CD14-positive monocyte (primary cell): ENCODE data around the gene CBS. TPM values are rescaled to one million over a fixed set of nuclear protein-coding genes. Genes with fewer than 3 reads are reported as not detected.
"Not testable (repeated sequence)": the region's sequence is repeated elsewhere in the genome, so short reads cannot be mapped to it uniquely, and the experiment has no call there.

Experiments used
- DNase-seq, 3 donors: peaks; one replicate each; pipeline ENCODE4 v3.0.0-alpha.2; 2011 to 2022
- H2AFZ ChIP-seq: 2 replicates; pipeline ENCODE4 v1.6.0; 2012; ENCODE audit warnings: mild to moderate bottlenecking, low read depth, low read length, inconsistent platforms; ENCODE audit not compliant: insufficient read depth, poor library complexity, severe bottlenecking
- H3K27ac ChIP-seq, 2 donors: 1 replicate in 1 of 2; 2 replicates in 1 of 2; pipeline ENCODE4 v1.5.1; 2012 to 2013; ENCODE audit warnings: low read length in 2 of 2, control low read depth in 1 of 2, inconsistent platforms in 1 of 2, low read depth in 1 of 2, mild to moderate bottlenecking in 1 of 2
- H3K27me3 ChIP-seq, 2 donors: one replicate each; pipeline versions ENCODE4 v1.6.0 to v1.6.1; 2011 to 2013; ENCODE audit warnings: low read length in 2 of 2; ENCODE audit not compliant: control insufficient read depth in 2 of 2, insufficient read depth in 2 of 2
- H3K36me3 ChIP-seq, 2 donors: replicated peaks in 1 of 2; 1 replicate in 1 of 2; 2 replicates in 1 of 2; pipeline versions ENCODE4 v1.5.1 to v1.6.1; 2012 to 2013; ENCODE audit warnings: low read length in 2 of 2, control low read depth in 1 of 2, inconsistent platforms in 1 of 2, mild to moderate bottlenecking in 1 of 2; ENCODE audit not compliant: insufficient read depth in 2 of 2, control insufficient read depth in 1 of 2
- H3K4me1 ChIP-seq, 2 donors: 1 replicate in 1 of 2; 2 replicates in 1 of 2; pipeline versions ENCODE4 v1.5.1 to v1.6.1; 2012 to 2013; ENCODE audit warnings: low read length in 2 of 2, control low read depth in 1 of 2, inconsistent platforms in 1 of 2, mild to moderate bottlenecking in 1 of 2, moderate library complexity in 1 of 2; ENCODE audit not compliant: insufficient read depth in 2 of 2, control insufficient read depth in 1 of 2
- H3K4me2 ChIP-seq: replicated peaks from 2 replicates; pipeline ENCODE3; 2012; ENCODE audit warnings: low read length, moderate library complexity, mild to moderate bottlenecking; ENCODE audit not compliant: poor library complexity, severe bottlenecking; ENCODE audit errors: extremely low read depth
- H3K4me3 ChIP-seq, 3 experiments: fragments of 200-600 bp in 1 of 3; sonication (generic) in 1 of 3; replicated peaks in 1 of 3; 1 replicate in 2 of 3; 2 replicates in 1 of 3; pipeline ENCODE4 v1.5.1; 2011 to 2013; ENCODE audit warnings: low read length in 3 of 3, mild to moderate bottlenecking in 3 of 3, control low read depth in 2 of 3, low read depth in 2 of 3, inconsistent platforms in 1 of 3, moderate library complexity in 1 of 3
- H3K79me2 ChIP-seq: 2 replicates; pipeline ENCODE4 v1.6.0; 2012; ENCODE audit warnings: mild to moderate bottlenecking, control low read depth, inconsistent platforms, low read length, moderate library complexity; ENCODE audit not compliant: insufficient read depth
- H3K9ac ChIP-seq: 2 replicates; pipeline ENCODE4 v1.6.0; 2017; ENCODE audit warnings: low read length, mild to moderate bottlenecking; ENCODE audit not compliant: insufficient read depth, poor library complexity, severe bottlenecking
- H3K9me3 ChIP-seq, 2 donors: replicated peaks in 1 of 2; 1 replicate in 1 of 2; 2 replicates in 1 of 2; pipeline versions ENCODE4 v1.5.1 to v1.6.1; 2012 to 2013; ENCODE audit warnings: low read length in 2 of 2, control low read depth in 1 of 2; ENCODE audit not compliant: control insufficient read depth in 1 of 2, insufficient read depth in 1 of 2
- H4K20me1 ChIP-seq: 2 replicates; pipeline ENCODE4 v1.6.0; 2012; ENCODE audit warnings: mild to moderate bottlenecking, low read length, control low read depth, moderate library complexity; ENCODE audit not compliant: insufficient read depth
- H3K27ac Mint-ChIP-seq, 7 donors: one replicate each; pipeline ENCODE4 v1.8.0; 2020; ENCODE audit warnings: mild to moderate bottlenecking in 7 of 7, mixed read lengths in 7 of 7, moderate library complexity in 6 of 7, inconsistent platforms in 2 of 7
- H3K27me3 Mint-ChIP-seq, 3 donors: one replicate each; pipeline ENCODE4 v1.8.0; 2021 to 2022; ENCODE audit warnings: low read depth in 3 of 3, mild to moderate bottlenecking in 3 of 3, mixed read lengths in 3 of 3, moderate library complexity in 3 of 3, inconsistent platforms in 1 of 3
- H3K36me3 Mint-ChIP-seq, 2 donors: one replicate each; pipeline ENCODE4 v1.8.0; 2020; ENCODE audit warnings: mixed read lengths in 2 of 2, inconsistent platforms in 1 of 2, mild to moderate bottlenecking in 1 of 2
- H3K4me1 Mint-ChIP-seq: one replicate; pipeline ENCODE4 v1.8.0; 2020; ENCODE audit warnings: mild to moderate bottlenecking, mixed read lengths
- H3K4me3 Mint-ChIP-seq, 2 donors: one replicate each; pipeline ENCODE4 v1.8.0; 2020; ENCODE audit warnings: mild to moderate bottlenecking in 2 of 2, mixed read lengths in 2 of 2, moderate library complexity in 1 of 2
- H3K9me3 Mint-ChIP-seq, 7 donors: one replicate each; pipeline ENCODE4 v1.8.0; 2020 to 2022; ENCODE audit warnings: mixed read lengths in 7 of 7, mild to moderate bottlenecking in 6 of 7, moderate library complexity in 6 of 7, inconsistent platforms in 2 of 7
- WGBS: methylation state at CpG from one replicate; pipeline ENCODE4 v1.1.5; 2013; ENCODE audit warnings: missing lambda C conversion rate; ENCODE audit not compliant: insufficient coverage; 5-methylcytosine and 5-hydroxymethylcytosine counted together
- intact Hi-C, 2 donors: fragments of 100-400 bp; cut with micrococcal nuclease; formaldehyde crosslinking; loops; one replicate each; pipeline versions ENCODE4 v1.15.0 to v1.15.1; 2023
- polyA plus RNA-seq, 3 donors: library from polyadenylated mRNA; depleted of rRNA in 1 of 3; unstranded in 2 of 3; stranded (reverse) in 1 of 3; fragments of 300-500 nt in 2 of 3; fragments of >200 nt in 1 of 3; fragmentation: Illumina TruSeq in 2 of 3; gene quantifications; 1 replicate in 2 of 3; 2 replicates in 1 of 3; pipeline ENCODE4 v1.2.3, GENCODE V29; 2012 to 2021

The CBS gene
- polyA plus RNA-seq, 3 donors: 0.19 TPM; not detected in 2

- H3K9ac ChIP-seq, H3K4me2 ChIP-seq, H3K9me3 ChIP-seq, H3K27me3 Mint-ChIP-seq, H4K20me1 ChIP-seq, H2AFZ ChIP-seq, H3K27ac Mint-ChIP-seq, H3K9me3 Mint-ChIP-seq, H3K4me3 Mint-ChIP-seq, H3K27me3 ChIP-seq, H3K27ac ChIP-seq, H3K79me2 ChIP-seq, H3K4me1 ChIP-seq, H3K36me3 ChIP-seq, DNase-seq, H3K36me3 Mint-ChIP-seq, H3K4me1 Mint-ChIP-seq, H3K4me3 ChIP-seq, intact Hi-C loops: not testable (repeated sequence)
- no CpG with 5 or more reads among the region's 3 CpGs for WGBS
Observed at GRCh38 chr21:43090947-43091346, 15.3 kb upstream of the CBS start.

- H3K27ac Mint-ChIP-seq, H3K4me1 ChIP-seq, H3K4me3 ChIP-seq, H3K27me3 ChIP-seq, H3K9me3 Mint-ChIP-seq, H3K36me3 Mint-ChIP-seq, H3K79me2 ChIP-seq, H2AFZ ChIP-seq, H3K27ac ChIP-seq, H3K9me3 ChIP-seq, H3K4me2 ChIP-seq, H3K4me3 Mint-ChIP-seq, H3K4me1 Mint-ChIP-seq, H3K36me3 ChIP-seq, intact Hi-C loops, H4K20me1 ChIP-seq, DNase-seq, H3K27me3 Mint-ChIP-seq, H3K9ac ChIP-seq: not testable (repeated sequence)
- WGBS: no CpG with 5 or more reads among the region's 17 CpGs
Observed at GRCh38 chr21:43089463-43089862, 13.8 kb upstream of the CBS start.

GRCh38 chr21:43082587-43083300 lies 7.1 kb upstream of the CBS start:
- H3K36me3 ChIP-seq, H3K79me2 ChIP-seq, H3K4me1 Mint-ChIP-seq, H2AFZ ChIP-seq, H3K4me2 ChIP-seq, H3K9ac ChIP-seq, intact Hi-C loops, H4K20me1 ChIP-seq, H3K4me3 ChIP-seq, H3K27ac ChIP-seq, H3K9me3 ChIP-seq, H3K36me3 Mint-ChIP-seq, H3K4me3 Mint-ChIP-seq, H3K27ac Mint-ChIP-seq, H3K27me3 ChIP-seq, DNase-seq, H3K9me3 Mint-ChIP-seq, H3K4me1 ChIP-seq, H3K27me3 Mint-ChIP-seq: not testable (repeated sequence)
- no CpG with 5 or more reads among the region's 24 CpGs for WGBS

GRCh38 chr21:43076643-43077042 lies 1.0 kb upstream of the CBS start:
- intact Hi-C loops, H3K27me3 Mint-ChIP-seq, H3K36me3 Mint-ChIP-seq, H3K9me3 Mint-ChIP-seq, DNase-seq, H3K4me2 ChIP-seq, H3K9ac ChIP-seq, H3K4me1 ChIP-seq, H3K4me3 Mint-ChIP-seq, H3K4me1 Mint-ChIP-seq, H2AFZ ChIP-seq, H3K27ac Mint-ChIP-seq, H3K9me3 ChIP-seq, H3K79me2 ChIP-seq, H3K4me3 ChIP-seq, H4K20me1 ChIP-seq, H3K27me3 ChIP-seq, H3K27ac ChIP-seq, H3K36me3 ChIP-seq: not testable (repeated sequence)
- no CpG with 5 or more reads among the region's 28 CpGs for WGBS
